ENCODE measurements around the gene SMTN. TPM values are rescaled to one million over a fixed set of nuclear protein-coding genes. Genes with fewer than 3 reads are reported as not detected.

The SMTN gene
- total and polyA plus RNA-seq, 9 of the 15 experiments (the other 6 are each of a cell fraction or from before 2014, with no cell fraction given): 2.5 to 41.1 (median 16.1) TPM

DNA sequence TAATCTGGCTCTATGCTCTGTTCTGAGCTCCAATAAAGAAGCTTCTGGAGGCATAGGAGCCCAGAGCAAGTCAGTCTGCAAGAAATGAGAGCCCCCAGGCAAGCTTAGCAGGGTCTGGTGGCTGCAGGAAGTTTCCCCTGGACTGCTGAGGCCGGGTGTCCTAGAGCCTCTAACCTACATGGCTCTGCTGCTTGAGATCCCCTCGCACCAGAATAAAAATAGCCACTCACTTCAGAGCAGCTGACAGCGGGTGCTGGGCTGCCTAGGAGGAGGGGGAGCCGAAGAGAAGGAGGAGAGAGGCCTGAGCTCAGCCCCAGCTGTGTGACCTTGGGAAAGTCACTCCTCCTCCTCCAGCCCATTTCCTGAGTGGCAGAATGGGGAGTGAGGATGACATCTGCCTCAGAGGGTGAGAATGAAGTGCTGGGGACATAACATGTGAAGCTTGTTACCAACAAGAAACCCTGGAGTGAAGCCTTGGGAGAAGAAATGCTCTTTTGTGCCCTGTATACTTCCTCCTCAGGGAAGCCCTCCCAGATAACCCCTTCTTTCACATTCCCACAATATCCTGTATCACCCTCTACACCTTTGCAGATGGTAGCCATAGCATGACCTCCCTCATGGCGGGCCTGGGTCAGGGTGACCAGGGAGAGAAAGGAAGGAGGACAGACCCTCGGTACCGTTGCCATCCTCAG is 38.1 kb downstream of the SMTN start:
- FAIRE-seq: no peak
- POLR2A ChIA-PET: interaction anchor here (0.7 to 1.6 kb wide), 3 partner anchors 12 to 154 kb away, joined by 3 to 4 read pairs (median 4); partner anchors contain the start of gene SELENOM

More for the DNA sequence above, 38.1 kb downstream of the SMTN start:
- DNase-seq (ENCODE audit: extremely low read depth in 1 of 4, low spot score in 3 of 4) (peak in 1 of 4 experiments; percentile 32), ATAC-seq (peak; percentile 41)
- H3K36me3 ChIP-seq (ENCODE audit: control insufficient read depth, insufficient read depth, low read length): no peaks in the 10 kb centered on the region
- no TSS peak for BruUV-seq (replicated peaks)
- peak overlapping the region in 1 of 2 experiments; percentile 76; a peak in 2 of 4 replicates for H3K9ac ChIP-seq (ENCODE audit: insufficient read depth in 1 of 2, low read depth in 2 of 2, low read length in 2 of 2)
- TF ChIP-seq NR2F6 (CRISPR knock-in tag; IDR thresholded peaks at IDR 0.05) (no peak), ZFP36 (IDR thresholded peaks at IDR 0.05; ENCODE audit: low read depth, low read length, partially characterized antibody) (peak; percentile 91), ESRRA (IDR thresholded peaks at IDR 0.05; ENCODE audit: borderline replicate concordance, low read depth) (peak; percentile 48; the same call in 1 of the 2 replicates), KDM1A (IDR thresholded peaks at IDR 0.05) (peak in 1 of 2 experiments; percentile 30; a peak in 1 of 4 replicates), RBM25 (IDR thresholded peaks at IDR 0.05; ENCODE audit: low read depth, low read length, severe bottlenecking) (peak; percentile 40)
- TF ChIP-seq, protein P1, sequence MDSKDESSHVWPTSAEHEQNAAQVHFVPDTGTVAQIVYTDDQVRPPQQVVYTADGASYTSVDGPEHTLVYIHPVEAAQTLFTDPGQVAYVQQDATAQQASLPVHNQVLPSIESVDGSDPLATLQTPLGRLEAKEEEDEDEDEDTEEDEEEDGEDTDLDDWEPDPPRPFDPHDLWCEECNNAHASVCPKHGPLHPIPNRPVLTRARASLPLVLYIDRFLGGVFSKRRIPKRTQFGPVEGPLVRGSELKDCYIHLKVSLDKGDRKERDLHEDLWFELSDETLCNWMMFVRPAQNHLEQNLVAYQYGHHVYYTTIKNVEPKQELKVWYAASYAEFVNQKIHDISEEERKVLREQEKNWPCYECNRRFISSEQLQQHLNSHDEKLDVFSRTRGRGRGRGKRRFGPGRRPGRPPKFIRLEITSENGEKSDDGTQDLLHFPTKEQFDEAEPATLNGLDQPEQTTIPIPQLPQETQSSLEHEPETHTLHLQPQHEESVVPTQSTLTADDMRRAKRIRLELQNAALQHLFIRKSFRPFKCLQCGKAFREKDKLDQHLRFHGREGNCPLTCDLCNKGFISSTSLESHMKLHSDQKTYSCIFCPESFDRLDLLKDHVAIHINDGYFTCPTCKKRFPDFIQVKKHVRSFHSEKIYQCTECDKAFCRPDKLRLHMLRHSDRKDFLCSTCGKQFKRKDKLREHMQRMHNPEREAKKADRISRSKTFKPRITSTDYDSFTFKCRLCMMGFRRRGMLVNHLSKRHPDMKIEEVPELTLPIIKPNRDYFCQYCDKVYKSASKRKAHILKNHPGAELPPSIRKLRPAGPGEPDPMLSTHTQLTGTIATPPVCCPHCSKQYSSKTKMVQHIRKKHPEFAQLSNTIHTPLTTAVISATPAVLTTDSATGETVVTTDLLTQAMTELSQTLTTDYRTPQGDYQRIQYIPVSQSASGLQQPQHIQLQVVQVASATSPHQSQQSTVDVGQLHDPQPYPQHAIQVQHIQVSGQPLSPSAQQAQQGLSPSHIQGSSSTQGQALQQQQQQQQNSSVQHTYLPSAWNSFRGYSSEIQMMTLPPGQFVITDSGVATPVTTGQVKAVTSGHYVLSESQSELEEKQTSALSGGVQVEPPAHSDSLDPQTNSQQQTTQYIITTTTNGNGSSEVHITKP (IDR thresholded peaks at IDR 0.05; ENCODE audit: partially characterized antibody): peak; percentile 52
- TF ChIP-seq, protein P2, sequence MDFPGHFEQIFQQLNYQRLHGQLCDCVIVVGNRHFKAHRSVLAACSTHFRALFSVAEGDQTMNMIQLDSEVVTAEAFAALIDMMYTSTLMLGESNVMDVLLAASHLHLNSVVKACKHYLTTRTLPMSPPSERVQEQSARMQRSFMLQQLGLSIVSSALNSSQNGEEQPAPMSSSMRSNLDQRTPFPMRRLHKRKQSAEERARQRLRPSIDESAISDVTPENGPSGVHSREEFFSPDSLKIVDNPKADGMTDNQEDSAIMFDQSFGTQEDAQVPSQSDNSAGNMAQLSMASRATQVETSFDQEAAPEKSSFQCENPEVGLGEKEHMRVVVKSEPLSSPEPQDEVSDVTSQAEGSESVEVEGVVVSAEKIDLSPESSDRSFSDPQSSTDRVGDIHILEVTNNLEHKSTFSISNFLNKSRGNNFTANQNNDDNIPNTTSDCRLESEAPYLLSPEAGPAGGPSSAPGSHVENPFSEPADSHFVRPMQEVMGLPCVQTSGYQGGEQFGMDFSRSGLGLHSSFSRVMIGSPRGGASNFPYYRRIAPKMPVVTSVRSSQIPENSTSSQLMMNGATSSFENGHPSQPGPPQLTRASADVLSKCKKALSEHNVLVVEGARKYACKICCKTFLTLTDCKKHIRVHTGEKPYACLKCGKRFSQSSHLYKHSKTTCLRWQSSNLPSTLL (IDR thresholded peaks at IDR 0.05): no peak
- no peaks in the 10 kb centered on the region for H4K20me1 ChIP-seq (replicated peaks; ENCODE audit: control insufficient read depth, insufficient read depth, low read length)
- H3K79me2 ChIP-seq (ENCODE audit: control insufficient read depth, insufficient read depth, low read length): no peaks in the 10 kb centered on the region
- H3K27ac ChIP-seq (ENCODE audit: extremely low read depth, low read depth, low read length): no peak overlapping the region
- peaks cover 26 to 32% of the 10 kb centered on the region in 2 experiments for H3K4me1 ChIP-seq (replicated peaks in 1 of 2; ENCODE audit: control insufficient read depth in 2 of 2, insufficient read depth in 2 of 2, low read length in 2 of 2)
- CTCF ChIA-PET (ENCODE audit: low intra/inter-chr PET ratio): no interaction called here
- H3K27me3 ChIP-seq (ENCODE audit: control insufficient read depth in 2 of 2, insufficient read depth in 2 of 2, low read length in 2 of 2): no peaks in the 10 kb centered on the region
- H3K4me3 ChIP-seq: no peak overlapping the region
- WGBS (ENCODE audit: insufficient coverage, low coverage, missing lambda C conversion rate): 0% methylated on average over 1 of the region's 7 CpGs
- no peak overlapping the region for H3K4me2 ChIP-seq (ENCODE audit: insufficient read depth, low read length)
- H2AFZ ChIP-seq (ENCODE audit: low read depth, low read length): peak overlapping the region; percentile 55
- in situ Hi-C loops (cut with MboI) (no loop called here), intact Hi-C loops (cut with micrococcal nuclease) (no loop called here)
- H3K9me1 ChIP-seq (ENCODE audit: control insufficient read depth, insufficient read depth, low read length): no peaks in the 10 kb centered on the region
- H3K9me3 ChIP-seq (replicated peaks; ENCODE audit: control insufficient read depth, insufficient read depth, low read depth, low read length): no peaks in the 10 kb centered on the region

Data from K562 (cell line).